ENCODE data around the gene DNM1L. TPM values are rescaled to one million over a fixed set of nuclear protein-coding genes. Genes with fewer than 3 reads are reported as not detected.

The DNM1L gene
- total RNA-seq, 4 donors from 2014 or later = 30.6 to 91.6 (median 50.0) TPM

Small RNA genes lying within 50 kb of the gene (small RNA-seq; reads per million reads assigned to genes)
- 0 reads per million in 2 donors for gene RF00019

Other genes with a start within 250 kb of the DNM1L start
- 10 to 100 TPM in 3 of 4 donors, 1 to 10 TPM in 1; 9.6 to 22.8 (median 19.2) TPM for gene YARS2, start 76.6 kb downstream of the DNM1L start, total RNA-seq
- 100 to 1,000 TPM in 1 of 4 donors, 10 to 100 TPM in 3; 42.9 to 103 (median 64.8) TPM for gene PKP2, start 217.5 kb downstream of the DNM1L start, total RNA-seq

All from Peyer's patch (tissue), 4 donors.